Measurements from ENCODE around the gene PICALM. TPM values are rescaled to one million over a fixed set of nuclear protein-coding genes. Genes with fewer than 3 reads are reported as not detected.

PICALM gene
- total and polyA plus RNA-seq, 10 of the 15 experiments (the other 5 are each of a cell fraction or from before 2014, with no cell fraction given): 4.3 to 150 (median 41.8) TPM

DNA sequence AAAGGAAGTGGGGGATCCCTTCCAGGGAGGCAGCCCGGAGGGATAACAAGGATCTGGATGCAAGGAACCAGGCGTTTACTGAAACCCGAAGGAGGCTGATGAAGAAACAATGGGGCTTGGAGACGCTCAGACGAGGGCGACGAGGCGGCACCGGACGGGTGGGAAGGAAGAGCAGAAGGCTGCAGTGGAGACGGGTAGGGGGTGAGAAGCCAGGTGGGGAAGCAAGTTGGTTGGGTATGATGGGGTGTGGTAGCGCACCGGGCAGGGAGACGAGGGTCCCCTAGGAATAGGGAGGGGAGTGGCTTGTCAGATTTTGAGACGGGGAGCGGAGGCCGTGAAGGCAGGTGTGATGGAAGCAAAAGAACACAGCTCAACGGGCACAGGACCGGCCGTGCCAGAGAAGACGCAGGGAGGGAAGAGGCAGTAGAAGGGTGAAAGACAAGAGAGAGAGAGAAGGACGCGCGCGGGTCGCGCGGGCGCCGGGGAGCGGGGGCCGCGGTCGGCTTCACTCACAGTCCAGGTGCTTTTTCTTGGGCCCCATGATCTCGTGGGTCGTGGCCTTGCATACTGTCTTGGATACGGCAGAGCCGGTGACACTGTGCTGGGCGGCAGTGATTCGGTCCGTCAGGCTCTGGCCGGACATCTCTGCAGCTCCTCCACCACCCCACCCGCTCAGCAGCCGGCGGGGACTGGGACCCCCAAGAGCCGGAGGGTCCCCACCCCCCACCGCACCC is 579 bp downstream of the PICALM start (continued):
- TF ChIP-seq YBX1 (IDR thresholded peaks at IDR 0.05) (no peak), PAX5 (IDR thresholded peaks at IDR 0.05; ENCODE audit: borderline replicate concordance, low read depth, low read length) (no peak), SREBF2 (IDR thresholded peaks at IDR 0.05; ENCODE audit: low read length) (no peak), EED (IDR thresholded peaks at IDR 0.05; ENCODE audit: low read depth) (0 out of 2 replicates have a peak, but pooled peaks have one; percentile 49), POLR2AphosphoS5 (IDR thresholded peaks at IDR 0.05; ENCODE audit: low read length) (no peak; the same call in 1 of the 2 replicates), RBBP5 (conservative IDR thresholded peaks at IDR 0.05) (no peak), MYB (IDR thresholded peaks at IDR 0.05; ENCODE audit: borderline replicate concordance, low read depth, low read length) (no peak), SRF (IDR thresholded peaks at IDR 0.05; ENCODE audit: low read depth in 2 of 2, low read length in 2 of 2) (no peak), POLR2A (IDR thresholded peaks at IDR 0.05; ENCODE audit: low read depth, low read length) (no peak), CEBPZ (IDR thresholded peaks at IDR 0.05; ENCODE audit: low read depth, low read length) (no peak), RAD51 (IDR thresholded peaks at IDR 0.05) (no peak), RFX5 (IDR thresholded peaks at IDR 0.05; ENCODE audit: low read depth, low read length) (no peak), TCF3 (IDR thresholded peaks at IDR 0.05; ENCODE audit: borderline replicate concordance, insufficient read depth, low read depth, low read length) (no peak)
- TF ChIP-seq, protein P1, sequence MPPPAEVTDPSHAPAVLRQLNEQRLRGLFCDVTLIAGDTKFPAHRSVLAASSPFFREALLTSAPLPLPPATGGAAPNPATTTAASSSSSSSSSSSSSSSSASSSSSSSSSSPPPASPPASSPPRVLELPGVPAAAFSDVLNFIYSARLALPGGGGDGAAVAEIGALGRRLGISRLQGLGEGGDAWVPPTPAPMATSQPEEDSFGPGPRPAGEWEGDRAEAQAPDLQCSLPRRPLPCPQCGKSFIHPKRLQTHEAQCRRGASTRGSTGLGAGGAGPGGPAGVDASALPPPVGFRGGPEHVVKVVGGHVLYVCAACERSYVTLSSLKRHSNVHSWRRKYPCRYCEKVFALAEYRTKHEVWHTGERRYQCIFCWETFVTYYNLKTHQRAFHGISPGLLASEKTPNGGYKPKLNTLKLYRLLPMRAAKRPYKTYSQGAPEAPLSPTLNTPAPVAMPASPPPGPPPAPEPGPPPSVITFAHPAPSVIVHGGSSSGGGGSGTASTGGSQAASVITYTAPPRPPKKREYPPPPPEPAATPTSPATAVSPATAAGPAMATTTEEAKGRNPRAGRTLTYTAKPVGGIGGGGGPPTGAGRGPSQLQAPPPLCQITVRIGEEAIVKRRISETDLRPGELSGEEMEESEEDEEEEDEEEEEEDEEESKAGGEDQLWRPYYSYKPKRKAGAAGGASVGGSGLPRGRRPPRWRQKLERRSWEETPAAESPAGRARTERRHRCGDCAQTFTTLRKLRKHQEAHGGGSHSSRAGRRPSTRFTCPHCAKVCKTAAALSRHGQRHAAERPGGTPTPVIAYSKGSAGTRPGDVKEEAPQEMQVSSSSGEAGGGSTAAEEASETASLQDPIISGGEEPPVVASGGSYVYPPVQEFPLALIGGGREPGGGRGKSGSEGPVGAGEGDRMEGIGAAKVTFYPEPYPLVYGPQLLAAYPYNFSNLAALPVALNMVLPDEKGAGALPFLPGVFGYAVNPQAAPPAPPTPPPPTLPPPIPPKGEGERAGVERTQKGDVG (CRISPR knock-in tag; IDR thresholded peaks at IDR 0.05): no peak
- TF ChIP-seq, protein P2, sequence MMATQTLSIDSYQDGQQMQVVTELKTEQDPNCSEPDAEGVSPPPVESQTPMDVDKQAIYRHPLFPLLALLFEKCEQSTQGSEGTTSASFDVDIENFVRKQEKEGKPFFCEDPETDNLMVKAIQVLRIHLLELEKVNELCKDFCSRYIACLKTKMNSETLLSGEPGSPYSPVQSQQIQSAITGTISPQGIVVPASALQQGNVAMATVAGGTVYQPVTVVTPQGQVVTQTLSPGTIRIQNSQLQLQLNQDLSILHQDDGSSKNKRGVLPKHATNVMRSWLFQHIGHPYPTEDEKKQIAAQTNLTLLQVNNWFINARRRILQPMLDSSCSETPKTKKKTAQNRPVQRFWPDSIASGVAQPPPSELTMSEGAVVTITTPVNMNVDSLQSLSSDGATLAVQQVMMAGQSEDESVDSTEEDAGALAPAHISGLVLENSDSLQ (IDR thresholded peaks at IDR 0.05): no peak
- TF ChIP-seq, protein P3, sequence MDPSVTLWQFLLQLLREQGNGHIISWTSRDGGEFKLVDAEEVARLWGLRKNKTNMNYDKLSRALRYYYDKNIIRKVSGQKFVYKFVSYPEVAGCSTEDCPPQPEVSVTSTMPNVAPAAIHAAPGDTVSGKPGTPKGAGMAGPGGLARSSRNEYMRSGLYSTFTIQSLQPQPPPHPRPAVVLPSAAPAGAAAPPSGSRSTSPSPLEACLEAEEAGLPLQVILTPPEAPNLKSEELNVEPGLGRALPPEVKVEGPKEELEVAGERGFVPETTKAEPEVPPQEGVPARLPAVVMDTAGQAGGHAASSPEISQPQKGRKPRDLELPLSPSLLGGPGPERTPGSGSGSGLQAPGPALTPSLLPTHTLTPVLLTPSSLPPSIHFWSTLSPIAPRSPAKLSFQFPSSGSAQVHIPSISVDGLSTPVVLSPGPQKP (IDR thresholded peaks at IDR 0.05; ENCODE audit: low read depth, low read length): no peak
- TF ChIP-seq, protein P4, sequence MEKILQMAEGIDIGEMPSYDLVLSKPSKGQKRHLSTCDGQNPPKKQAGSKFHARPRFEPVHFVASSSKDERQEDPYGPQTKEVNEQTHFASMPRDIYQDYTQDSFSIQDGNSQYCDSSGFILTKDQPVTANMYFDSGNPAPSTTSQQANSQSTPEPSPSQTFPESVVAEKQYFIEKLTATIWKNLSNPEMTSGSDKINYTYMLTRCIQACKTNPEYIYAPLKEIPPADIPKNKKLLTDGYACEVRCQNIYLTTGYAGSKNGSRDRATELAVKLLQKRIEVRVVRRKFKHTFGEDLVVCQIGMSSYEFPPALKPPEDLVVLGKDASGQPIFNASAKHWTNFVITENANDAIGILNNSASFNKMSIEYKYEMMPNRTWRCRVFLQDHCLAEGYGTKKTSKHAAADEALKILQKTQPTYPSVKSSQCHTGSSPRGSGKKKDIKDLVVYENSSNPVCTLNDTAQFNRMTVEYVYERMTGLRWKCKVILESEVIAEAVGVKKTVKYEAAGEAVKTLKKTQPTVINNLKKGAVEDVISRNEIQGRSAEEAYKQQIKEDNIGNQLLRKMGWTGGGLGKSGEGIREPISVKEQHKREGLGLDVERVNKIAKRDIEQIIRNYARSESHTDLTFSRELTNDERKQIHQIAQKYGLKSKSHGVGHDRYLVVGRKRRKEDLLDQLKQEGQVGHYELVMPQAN (conservative IDR thresholded peaks at IDR 0.05): peak; percentile 42; the same call in 1 of the 2 replicates
- TF ChIP-seq, protein P5, sequence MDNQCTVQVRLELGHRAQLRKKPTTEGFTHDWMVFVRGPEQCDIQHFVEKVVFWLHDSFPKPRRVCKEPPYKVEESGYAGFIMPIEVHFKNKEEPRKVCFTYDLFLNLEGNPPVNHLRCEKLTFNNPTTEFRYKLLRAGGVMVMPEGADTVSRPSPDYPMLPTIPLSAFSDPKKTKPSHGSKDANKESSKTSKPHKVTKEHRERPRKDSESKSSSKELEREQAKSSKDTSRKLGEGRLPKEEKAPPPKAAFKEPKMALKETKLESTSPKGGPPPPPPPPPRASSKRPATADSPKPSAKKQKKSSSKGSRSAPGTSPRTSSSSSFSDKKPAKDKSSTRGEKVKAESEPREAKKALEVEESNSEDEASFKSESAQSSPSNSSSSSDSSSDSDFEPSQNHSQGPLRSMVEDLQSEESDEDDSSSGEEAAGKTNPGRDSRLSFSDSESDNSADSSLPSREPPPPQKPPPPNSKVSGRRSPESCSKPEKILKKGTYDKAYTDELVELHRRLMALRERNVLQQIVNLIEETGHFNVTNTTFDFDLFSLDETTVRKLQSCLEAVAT (IDR thresholded peaks at IDR 0.05): peak; percentile 85

All from GM12878 (cell line).